ENCODE data around the gene RRM1. TPM values are rescaled to one million over a fixed set of nuclear protein-coding genes. Genes with fewer than 3 reads are reported as not detected.

RRM1 gene
- total and polyA plus RNA-seq, 2 donors from 2014 or later, result 17.7 to 33.0 TPM

DNA sequence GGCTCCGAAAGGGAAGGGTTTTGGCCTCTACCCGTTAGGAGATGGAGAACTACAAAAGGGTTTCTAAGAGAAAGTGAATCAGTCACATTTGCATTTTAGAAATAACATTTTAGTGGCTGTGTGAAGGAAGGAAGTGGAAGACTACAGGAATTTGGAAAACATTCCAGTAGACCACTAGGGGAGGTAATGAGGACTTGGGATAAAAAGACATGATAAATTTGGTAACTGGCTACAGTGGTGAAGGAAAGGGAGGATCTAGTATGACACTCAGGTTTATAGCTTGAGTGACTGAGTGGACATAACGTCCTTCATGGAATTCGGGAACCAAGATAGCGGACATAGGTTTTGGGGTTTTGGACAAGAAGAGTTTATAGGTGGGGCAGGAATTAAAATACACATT lies 7.0 kb upstream of the RRM1 start:
- TF ChIP-seq, protein P1, sequence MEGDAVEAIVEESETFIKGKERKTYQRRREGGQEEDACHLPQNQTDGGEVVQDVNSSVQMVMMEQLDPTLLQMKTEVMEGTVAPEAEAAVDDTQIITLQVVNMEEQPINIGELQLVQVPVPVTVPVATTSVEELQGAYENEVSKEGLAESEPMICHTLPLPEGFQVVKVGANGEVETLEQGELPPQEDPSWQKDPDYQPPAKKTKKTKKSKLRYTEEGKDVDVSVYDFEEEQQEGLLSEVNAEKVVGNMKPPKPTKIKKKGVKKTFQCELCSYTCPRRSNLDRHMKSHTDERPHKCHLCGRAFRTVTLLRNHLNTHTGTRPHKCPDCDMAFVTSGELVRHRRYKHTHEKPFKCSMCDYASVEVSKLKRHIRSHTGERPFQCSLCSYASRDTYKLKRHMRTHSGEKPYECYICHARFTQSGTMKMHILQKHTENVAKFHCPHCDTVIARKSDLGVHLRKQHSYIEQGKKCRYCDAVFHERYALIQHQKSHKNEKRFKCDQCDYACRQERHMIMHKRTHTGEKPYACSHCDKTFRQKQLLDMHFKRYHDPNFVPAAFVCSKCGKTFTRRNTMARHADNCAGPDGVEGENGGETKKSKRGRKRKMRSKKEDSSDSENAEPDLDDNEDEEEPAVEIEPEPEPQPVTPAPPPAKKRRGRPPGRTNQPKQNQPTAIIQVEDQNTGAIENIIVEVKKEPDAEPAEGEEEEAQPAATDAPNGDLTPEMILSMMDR (IDR thresholded peaks at IDR 0.05; ENCODE audit: borderline replicate concordance, extremely low read depth, insufficient read depth), result no peak
- Histone ChIP-seq H3K36me3 (ENCODE audit: control insufficient read depth in 2 of 3, insufficient read depth in 3 of 3, low read length in 3 of 3) (peaks cover 0 to 20% (median 8%) of the 10 kb centered on the region in 3 donors), H3K27me3 (ENCODE audit: control insufficient read depth, insufficient read depth, low read length) (no peaks in the 10 kb centered on the region), H3K4me3 (ENCODE audit: low read length in 3 of 3) (no peak overlapping the region), H3K4me1 (ENCODE audit: control insufficient read depth in 2 of 3, insufficient read depth in 2 of 3, low read depth in 1 of 3, low read length in 3 of 3) (no peaks in the 10 kb centered on the region), H3K9ac (ENCODE audit: low read length in 3 of 3) (no peak overlapping the region), H3K27ac (ENCODE audit: low read depth in 2 of 2, low read length in 2 of 2) (no peak overlapping the region), H3K9me3 (ENCODE audit: control insufficient read depth in 2 of 3, insufficient read depth in 1 of 3, low read length in 3 of 3) (no peaks in the 10 kb centered on the region)
- intact Hi-C loops (cut with DNase I), result no loop called here
- FAIRE-seq, result no peak
- no peak for DNase-seq

DNA sequence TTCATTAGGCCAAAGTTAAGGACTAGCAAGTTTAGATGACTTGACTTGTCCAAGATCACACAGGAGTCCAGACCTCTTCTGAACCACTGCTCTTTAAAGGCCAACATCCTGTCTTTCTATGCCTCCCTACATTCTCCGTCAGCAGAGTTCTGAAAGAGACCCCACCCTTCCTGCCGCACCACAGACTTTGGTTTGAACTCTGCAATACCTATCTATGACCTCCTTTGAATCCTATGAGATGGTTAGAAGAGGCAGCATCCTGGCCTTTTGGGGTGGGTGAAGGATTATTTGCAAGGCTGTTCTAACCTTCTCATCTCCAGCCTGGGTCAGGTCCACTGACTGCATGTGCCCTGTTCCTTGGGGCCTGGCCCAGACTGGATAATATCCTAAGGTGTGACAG lies 4.3 kb upstream of the RRM1 start:
- Histone ChIP-seq H3K4me1 (ENCODE audit: control insufficient read depth in 2 of 3, insufficient read depth in 2 of 3, low read depth in 1 of 3, low read length in 3 of 3) (no peaks in the 10 kb centered on the region), H3K27me3 (ENCODE audit: control insufficient read depth, insufficient read depth, low read length) (no peaks in the 10 kb centered on the region), H3K9me3 (ENCODE audit: control insufficient read depth in 2 of 3, insufficient read depth in 1 of 3, low read length in 3 of 3) (no peaks in the 10 kb centered on the region), H3K36me3 (ENCODE audit: control insufficient read depth in 2 of 3, insufficient read depth in 3 of 3, low read length in 3 of 3) (peaks cover 0 to 11% (median 4%) of the 10 kb centered on the region in 3 donors), H3K27ac (ENCODE audit: low read depth in 2 of 2, low read length in 2 of 2) (no peak overlapping the region), H3K9ac (ENCODE audit: low read length in 3 of 3) (no peak overlapping the region), H3K4me3 (ENCODE audit: low read length in 3 of 3) (no peak overlapping the region)
- DNase-seq (no peak), FAIRE-seq (no peak)
- TF ChIP-seq, protein P1 (IDR thresholded peaks at IDR 0.05; ENCODE audit: borderline replicate concordance, extremely low read depth, insufficient read depth), result no peak
- intact Hi-C loops (cut with DNase I), result no loop called here

DNA sequence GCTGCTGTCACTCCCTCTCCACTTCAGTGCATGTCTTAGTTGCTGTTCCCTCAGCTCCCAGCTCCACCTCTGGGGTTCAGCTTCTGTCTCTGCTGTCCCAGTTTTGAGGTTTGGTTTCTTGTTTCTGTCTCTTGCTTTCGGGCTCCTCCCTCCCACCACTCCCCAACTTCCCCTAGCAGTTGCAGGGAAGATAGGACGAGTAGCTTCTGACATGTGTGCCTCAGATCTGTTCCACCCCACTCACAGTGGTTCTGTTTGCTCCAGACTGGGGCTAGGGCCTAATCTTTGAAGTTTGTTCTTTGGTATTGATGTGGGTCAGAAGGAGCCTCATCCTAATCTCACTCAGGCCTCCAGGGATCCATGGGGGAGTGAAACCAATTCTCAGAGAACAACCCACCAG lies 2.6 kb upstream of the RRM1 start:
- Histone ChIP-seq H3K4me1 (ENCODE audit: control insufficient read depth in 2 of 3, insufficient read depth in 2 of 3, low read depth in 1 of 3, low read length in 3 of 3) (peaks cover 0 to 6% (median 0%) of the 10 kb centered on the region in 3 donors), H3K4me3 (ENCODE audit: low read length in 3 of 3) (no peak overlapping the region), H3K27ac (ENCODE audit: low read depth in 2 of 2, low read length in 2 of 2) (no peak overlapping the region), H3K36me3 (ENCODE audit: control insufficient read depth in 2 of 3, insufficient read depth in 3 of 3, low read length in 3 of 3) (peaks cover 0 to 2% (median 0%) of the 10 kb centered on the region in 3 donors), H3K9ac (ENCODE audit: low read length in 3 of 3) (no peak overlapping the region), H3K27me3 (ENCODE audit: control insufficient read depth, insufficient read depth, low read length) (no peaks in the 10 kb centered on the region), H3K9me3 (ENCODE audit: control insufficient read depth in 2 of 3, insufficient read depth in 1 of 3, low read length in 3 of 3) (no peaks in the 10 kb centered on the region)
- intact Hi-C loops (cut with DNase I), result no loop called here
- FAIRE-seq (no peak), DNase-seq (no peak)
- TF ChIP-seq, protein P1 (IDR thresholded peaks at IDR 0.05; ENCODE audit: borderline replicate concordance, extremely low read depth, insufficient read depth), result no peak
